ENCODE results near the gene CENPV. TPM values are rescaled to one million over a fixed set of nuclear protein-coding genes. Genes with fewer than 3 reads are reported as not detected.
A peak's percentile ranks its signal among the peaks of the same experiment; 100 is the strongest.

The CENPV gene
- total and polyA plus RNA-seq, 2 of the 13 experiments (the other 11 are each of a cell fraction or from before 2014, with no cell fraction given): 193 to 292 TPM

DNA sequence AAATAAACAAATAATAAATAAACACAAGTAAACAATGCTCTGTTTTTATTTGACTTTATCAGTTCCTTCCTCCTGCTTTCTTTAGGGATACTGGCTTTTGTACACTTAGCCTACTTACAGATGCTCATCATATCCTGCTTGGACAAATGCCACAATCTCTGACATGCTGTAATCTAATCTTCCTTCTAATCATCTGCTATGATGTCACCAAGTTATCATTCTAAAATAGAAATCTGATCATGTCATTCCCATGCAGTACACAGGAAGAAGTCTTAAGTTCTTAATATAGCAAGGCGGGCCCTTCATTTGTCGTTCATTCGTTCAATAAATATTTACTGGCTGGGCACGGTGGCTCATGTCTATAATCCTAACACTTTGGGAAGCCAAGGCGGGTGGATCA, 18.5 kb upstream of the CENPV start:
- no peak for FAIRE-seq
- no peaks in the 10 kb centered on the region for H3K36me3 ChIP-seq (replicated peaks in 1 of 2; ENCODE audit: control insufficient read depth in 1 of 2, insufficient read depth in 2 of 2, low read length in 2 of 2)
- no peaks in the 10 kb centered on the region for H4K20me1 ChIP-seq (ENCODE audit: insufficient read depth, low read length)
- no peak for ATAC-seq
- no peaks in the 10 kb centered on the region for H3K27me3 ChIP-seq (ENCODE audit: control insufficient read depth in 1 of 2, insufficient read depth in 2 of 2, low read length in 2 of 2)
- no peak for DNase-seq (ENCODE audit: low spot score)
- peaks cover 8% of the 10 kb centered on the region; the same call in 1 of the 2 replicates for H3K4me1 ChIP-seq (ENCODE audit: insufficient read depth, low read length)
- BruUV-seq (replicated peaks): no TSS peak
- H3K9ac ChIP-seq (ENCODE audit: insufficient read depth, low read depth, low read length): no peak overlapping the region
- intact Hi-C loops (cut with micrococcal nuclease; ENCODE audit: unreplicated experiment) (no loop called here), in situ Hi-C loops (cut with HindIII; ENCODE audit: extremely low pct_ligation_motif_present, low pct_unique_long_range_greater_than_20kb) (no loop called here)
- WGBS (ENCODE audit: low lambda C conversion rate): 80% methylated on average over 5 of the region's 5 CpGs
- TF ChIP-seq ATF7 (IDR thresholded peaks at IDR 0.05) (0 out of 2 replicates have a peak, but pooled peaks have one; percentile 34), ATF7 (CRISPR knock-in tag; IDR thresholded peaks at IDR 0.05) (no peak), CREB1 (IDR thresholded peaks at IDR 0.05) (0 out of 2 replicates have a peak, but pooled peaks have one; percentile 39), CREB1 (CRISPR knock-in tag; IDR thresholded peaks at IDR 0.05) (no peak)
- TF ChIP-seq, protein P1, sequence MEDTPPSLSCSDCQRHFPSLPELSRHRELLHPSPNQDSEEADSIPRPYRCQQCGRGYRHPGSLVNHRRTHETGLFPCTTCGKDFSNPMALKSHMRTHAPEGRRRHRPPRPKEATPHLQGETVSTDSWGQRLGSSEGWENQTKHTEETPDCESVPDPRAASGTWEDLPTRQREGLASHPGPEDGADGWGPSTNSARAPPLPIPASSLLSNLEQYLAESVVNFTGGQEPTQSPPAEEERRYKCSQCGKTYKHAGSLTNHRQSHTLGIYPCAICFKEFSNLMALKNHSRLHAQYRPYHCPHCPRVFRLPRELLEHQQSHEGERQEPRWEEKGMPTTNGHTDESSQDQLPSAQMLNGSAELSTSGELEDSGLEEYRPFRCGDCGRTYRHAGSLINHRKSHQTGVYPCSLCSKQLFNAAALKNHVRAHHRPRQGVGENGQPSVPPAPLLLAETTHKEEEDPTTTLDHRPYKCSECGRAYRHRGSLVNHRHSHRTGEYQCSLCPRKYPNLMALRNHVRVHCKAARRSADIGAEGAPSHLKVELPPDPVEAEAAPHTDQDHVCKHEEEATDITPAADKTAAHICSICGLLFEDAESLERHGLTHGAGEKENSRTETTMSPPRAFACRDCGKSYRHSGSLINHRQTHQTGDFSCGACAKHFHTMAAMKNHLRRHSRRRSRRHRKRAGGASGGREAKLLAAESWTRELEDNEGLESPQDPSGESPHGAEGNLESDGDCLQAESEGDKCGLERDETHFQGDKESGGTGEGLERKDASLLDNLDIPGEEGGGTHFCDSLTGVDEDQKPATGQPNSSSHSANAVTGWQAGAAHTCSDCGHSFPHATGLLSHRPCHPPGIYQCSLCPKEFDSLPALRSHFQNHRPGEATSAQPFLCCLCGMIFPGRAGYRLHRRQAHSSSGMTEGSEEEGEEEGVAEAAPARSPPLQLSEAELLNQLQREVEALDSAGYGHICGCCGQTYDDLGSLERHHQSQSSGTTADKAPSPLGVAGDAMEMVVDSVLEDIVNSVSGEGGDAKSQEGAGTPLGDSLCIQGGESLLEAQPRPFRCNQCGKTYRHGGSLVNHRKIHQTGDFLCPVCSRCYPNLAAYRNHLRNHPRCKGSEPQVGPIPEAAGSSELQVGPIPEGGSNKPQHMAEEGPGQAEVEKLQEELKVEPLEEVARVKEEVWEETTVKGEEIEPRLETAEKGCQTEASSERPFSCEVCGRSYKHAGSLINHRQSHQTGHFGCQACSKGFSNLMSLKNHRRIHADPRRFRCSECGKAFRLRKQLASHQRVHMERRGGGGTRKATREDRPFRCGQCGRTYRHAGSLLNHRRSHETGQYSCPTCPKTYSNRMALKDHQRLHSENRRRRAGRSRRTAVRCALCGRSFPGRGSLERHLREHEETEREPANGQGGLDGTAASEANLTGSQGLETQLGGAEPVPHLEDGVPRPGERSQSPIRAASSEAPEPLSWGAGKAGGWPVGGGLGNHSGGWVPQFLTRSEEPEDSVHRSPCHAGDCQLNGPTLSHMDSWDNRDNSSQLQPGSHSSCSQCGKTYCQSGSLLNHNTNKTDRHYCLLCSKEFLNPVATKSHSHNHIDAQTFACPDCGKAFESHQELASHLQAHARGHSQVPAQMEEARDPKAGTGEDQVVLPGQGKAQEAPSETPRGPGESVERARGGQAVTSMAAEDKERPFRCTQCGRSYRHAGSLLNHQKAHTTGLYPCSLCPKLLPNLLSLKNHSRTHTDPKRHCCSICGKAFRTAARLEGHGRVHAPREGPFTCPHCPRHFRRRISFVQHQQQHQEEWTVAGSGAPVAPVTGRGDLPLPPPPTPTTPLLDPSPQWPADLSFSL (CRISPR knock-in tag; IDR thresholded peaks at IDR 0.05): no peak
- H3K27ac ChIP-seq (ENCODE audit: extremely low read length, insufficient read depth, low read length): no peak overlapping the region
- no peak overlapping the region for H3K4me2 ChIP-seq (ENCODE audit: low read depth, low read length)
- no peaks in the 10 kb centered on the region for H3K79me2 ChIP-seq (ENCODE audit: insufficient read depth, low read length)
- ChIA-PET CTCF (ENCODE audit: low intra/inter-chr PET ratio, low total read pairs) (no interaction called here), POLR2A (interaction anchor here (0.8 kb wide), 1 partner anchor 9 kb away, joined by 4 read pairs; the partner anchor contains the start of gene UBB)
- no peaks in the 10 kb centered on the region for H3K9me3 ChIP-seq (ENCODE audit: low read length)
- H3K4me3 ChIP-seq (replicated peaks in 1 of 3; ENCODE audit: insufficient read depth in 1 of 3, low read depth in 2 of 3, low read length in 3 of 3): no peak overlapping the region
- H2AFZ ChIP-seq (ENCODE audit: low read length): no peak overlapping the region

All from HepG2 (cell line).